ENCODE measurements around the gene DGAT2.
"Not testable (repeated sequence)": the region's sequence is repeated elsewhere in the genome, so short reads cannot be mapped to it uniquely, and the experiment has no call there.

DGAT2 gene

GRCh38 chr11:75740681-75741080, 27.9 kb upstream of the DGAT2 start:
- no peak overlapping the region for H3K4me3 ChIP-seq (ENCODE audit: severe bottlenecking)
- no peak for ATAC-seq (ENCODE audit: low read depth)
- no peaks in the 10 kb centered on the region for H3K9me3 ChIP-seq (ENCODE audit: severe bottlenecking)
- H3K4me1 ChIP-seq (ENCODE audit: insufficient read depth, poor library complexity, severe bottlenecking) = no peaks in the 10 kb centered on the region
- no peaks in the 10 kb centered on the region for H3K36me3 ChIP-seq (ENCODE audit: low read depth)
- DNase-seq (ENCODE audit: low spot score) = no peak
- H3K27ac ChIP-seq (ENCODE audit: poor library complexity, severe bottlenecking) = no peak overlapping the region
- TF ChIP-seq CTCF (IDR thresholded peaks at IDR 0.05; ENCODE audit: poor library complexity, severe bottlenecking) = no peak
- H3K27me3 ChIP-seq (ENCODE audit: insufficient read depth, poor library complexity, severe bottlenecking) = no peaks in the 10 kb centered on the region

GRCh38 chr11:75743159-75743558, 25.4 kb upstream of the DGAT2 start:
- H3K27ac ChIP-seq (ENCODE audit: poor library complexity, severe bottlenecking); ATAC-seq (ENCODE audit: low read depth); H3K4me1 ChIP-seq (ENCODE audit: insufficient read depth, poor library complexity, severe bottlenecking); H3K9me3 ChIP-seq (ENCODE audit: severe bottlenecking); H3K4me3 ChIP-seq (ENCODE audit: severe bottlenecking); DNase-seq (ENCODE audit: low spot score); H3K36me3 ChIP-seq (ENCODE audit: low read depth); H3K27me3 ChIP-seq (ENCODE audit: insufficient read depth, poor library complexity, severe bottlenecking): not testable (repeated sequence)

- no peaks in the 10 kb centered on the region for H3K27me3 ChIP-seq (ENCODE audit: insufficient read depth, poor library complexity, severe bottlenecking)
- H3K4me1 ChIP-seq (ENCODE audit: insufficient read depth, poor library complexity, severe bottlenecking) = peaks cover 2% of the 10 kb centered on the region
- no peaks in the 10 kb centered on the region for H3K36me3 ChIP-seq (ENCODE audit: low read depth)
- ATAC-seq (ENCODE audit: low read depth) = no peak
- no peak overlapping the region for H3K4me3 ChIP-seq (ENCODE audit: severe bottlenecking)
- no peak overlapping the region for H3K27ac ChIP-seq (ENCODE audit: poor library complexity, severe bottlenecking)
- no peaks in the 10 kb centered on the region for H3K9me3 ChIP-seq (ENCODE audit: severe bottlenecking)
- DNase-seq (ENCODE audit: low spot score) = no peak
- no peak for TF ChIP-seq CTCF (IDR thresholded peaks at IDR 0.05; ENCODE audit: poor library complexity, severe bottlenecking)
Observed at GRCh38 chr11:75743711-75744563, 24.6 kb upstream of the DGAT2 start.

GRCh38 chr11:75745807-75746206, 22.8 kb upstream of the DGAT2 start:
- no peak overlapping the region for H3K27ac ChIP-seq (ENCODE audit: poor library complexity, severe bottlenecking)
- no peak for DNase-seq (ENCODE audit: low spot score)
- no peak for TF ChIP-seq CTCF (IDR thresholded peaks at IDR 0.05; ENCODE audit: poor library complexity, severe bottlenecking)
- H3K4me1 ChIP-seq (ENCODE audit: insufficient read depth, poor library complexity, severe bottlenecking) = peaks cover 2% of the 10 kb centered on the region
- no peaks in the 10 kb centered on the region for H3K9me3 ChIP-seq (ENCODE audit: severe bottlenecking)
- H3K4me3 ChIP-seq (ENCODE audit: severe bottlenecking) = no peak overlapping the region
- H3K27me3 ChIP-seq (ENCODE audit: insufficient read depth, poor library complexity, severe bottlenecking) = no peaks in the 10 kb centered on the region
- ATAC-seq (ENCODE audit: low read depth) = no peak
- no peaks in the 10 kb centered on the region for H3K36me3 ChIP-seq (ENCODE audit: low read depth)

GRCh38 chr11:75748729-75749273, 19.8 kb upstream of the DGAT2 start:
- ATAC-seq (ENCODE audit: low read depth); H3K27me3 ChIP-seq (ENCODE audit: insufficient read depth, poor library complexity, severe bottlenecking); H3K4me3 ChIP-seq (ENCODE audit: severe bottlenecking); H3K36me3 ChIP-seq (ENCODE audit: low read depth); H3K9me3 ChIP-seq (ENCODE audit: severe bottlenecking); DNase-seq (ENCODE audit: low spot score); H3K27ac ChIP-seq (ENCODE audit: poor library complexity, severe bottlenecking); H3K4me1 ChIP-seq (ENCODE audit: insufficient read depth, poor library complexity, severe bottlenecking): not testable (repeated sequence)

GRCh38 chr11:75754933-75755332, 13.6 kb upstream of the DGAT2 start:
- not testable (repeated sequence) for H3K4me1 ChIP-seq (ENCODE audit: insufficient read depth, poor library complexity, severe bottlenecking); H3K27ac ChIP-seq (ENCODE audit: poor library complexity, severe bottlenecking); H3K36me3 ChIP-seq (ENCODE audit: low read depth); H3K9me3 ChIP-seq (ENCODE audit: severe bottlenecking); H3K27me3 ChIP-seq (ENCODE audit: insufficient read depth, poor library complexity, severe bottlenecking); H3K4me3 ChIP-seq (ENCODE audit: severe bottlenecking); ATAC-seq (ENCODE audit: low read depth); DNase-seq (ENCODE audit: low spot score)
